ENCODE measurements around the gene MCM9. TPM values are rescaled to one million over a fixed set of nuclear protein-coding genes. Genes with fewer than 3 reads are reported as not detected.
A peak's percentile ranks its signal among the peaks of the same experiment; 100 is the strongest.

The MCM9 gene
- total RNA-seq, 1 donor from 2014 or later, result 29.0 TPM

DNA sequence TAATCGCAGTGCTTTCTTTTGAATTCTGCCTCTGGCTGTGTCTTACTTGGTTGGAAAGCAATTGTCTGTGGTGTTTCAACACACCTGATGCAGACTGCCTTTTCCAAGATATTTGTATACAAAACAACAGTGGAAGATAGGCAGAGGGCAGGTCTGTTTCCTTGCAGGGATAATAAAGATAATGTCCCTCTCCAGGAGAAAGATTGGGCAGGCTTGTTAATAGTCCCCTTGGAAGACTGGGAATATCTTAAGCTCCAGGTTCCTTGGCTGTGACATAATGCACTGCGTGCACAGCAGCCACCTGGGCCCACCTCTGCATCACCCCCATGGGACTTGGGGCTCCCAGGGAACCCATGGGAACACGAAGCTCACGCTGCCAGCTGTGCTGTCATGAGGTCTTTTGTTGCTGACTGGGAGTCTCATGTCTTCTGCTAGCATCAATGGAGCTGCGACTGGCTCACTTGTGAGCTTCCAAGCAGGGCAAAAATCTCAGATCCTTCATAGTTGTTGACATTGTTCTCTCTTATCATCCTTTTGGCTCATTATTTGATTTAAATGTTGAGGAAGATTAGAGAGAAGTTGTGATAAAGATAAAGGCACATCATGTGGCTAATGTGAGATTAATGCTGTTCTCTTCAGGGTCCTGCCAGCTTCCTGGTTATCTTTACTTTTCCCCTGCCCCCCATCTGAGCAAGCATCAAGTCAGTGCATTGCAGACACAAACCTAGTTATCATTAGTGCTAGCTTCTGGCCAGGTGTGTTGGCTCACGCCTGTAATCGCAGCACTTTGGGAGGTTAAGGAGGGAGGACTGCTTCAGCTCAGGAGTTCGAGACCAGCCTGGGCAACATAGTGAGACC, 148.1 kb downstream of the MCM9 start:
- no peak for DNase-seq (ENCODE audit: low spot score)
- H3K36me3 ChIP-seq, result no peaks in the 10 kb centered on the region
- peaks cover 4% of the 10 kb centered on the region for H3K4me1 ChIP-seq
- Mint-ChIP-seq H3K4me3 (no peak overlapping the region), H3K9me3 (peaks cover 2% of the 10 kb centered on the region), H3K4me1 (peaks cover 16% of the 10 kb centered on the region), H3K36me3 (no peaks in the 10 kb centered on the region), H3K27ac (no peak overlapping the region), H3K27me3 (ENCODE audit: insufficient read depth, low read depth) (peaks cover 5% of the 10 kb centered on the region)
- H3K4me2 ChIP-seq, result no peak overlapping the region
- H3K27ac ChIP-seq, result no peak overlapping the region
- H3K4me3 ChIP-seq, result no peak overlapping the region
- H3K27me3 ChIP-seq, result no peaks in the 10 kb centered on the region
- H3K79me2 ChIP-seq (ENCODE audit: low read depth), result no peaks in the 10 kb centered on the region
- no peaks in the 10 kb centered on the region for H3F3A ChIP-seq (ENCODE audit: low read depth)
- no peak overlapping the region for H3K9ac ChIP-seq
- TF ChIP-seq EZH2phosphoT487 (IDR thresholded peaks at IDR 0.05) (no peak), EZH2 (IDR thresholded peaks at IDR 0.05) (no peak)
- TF ChIP-seq, protein P1, sequence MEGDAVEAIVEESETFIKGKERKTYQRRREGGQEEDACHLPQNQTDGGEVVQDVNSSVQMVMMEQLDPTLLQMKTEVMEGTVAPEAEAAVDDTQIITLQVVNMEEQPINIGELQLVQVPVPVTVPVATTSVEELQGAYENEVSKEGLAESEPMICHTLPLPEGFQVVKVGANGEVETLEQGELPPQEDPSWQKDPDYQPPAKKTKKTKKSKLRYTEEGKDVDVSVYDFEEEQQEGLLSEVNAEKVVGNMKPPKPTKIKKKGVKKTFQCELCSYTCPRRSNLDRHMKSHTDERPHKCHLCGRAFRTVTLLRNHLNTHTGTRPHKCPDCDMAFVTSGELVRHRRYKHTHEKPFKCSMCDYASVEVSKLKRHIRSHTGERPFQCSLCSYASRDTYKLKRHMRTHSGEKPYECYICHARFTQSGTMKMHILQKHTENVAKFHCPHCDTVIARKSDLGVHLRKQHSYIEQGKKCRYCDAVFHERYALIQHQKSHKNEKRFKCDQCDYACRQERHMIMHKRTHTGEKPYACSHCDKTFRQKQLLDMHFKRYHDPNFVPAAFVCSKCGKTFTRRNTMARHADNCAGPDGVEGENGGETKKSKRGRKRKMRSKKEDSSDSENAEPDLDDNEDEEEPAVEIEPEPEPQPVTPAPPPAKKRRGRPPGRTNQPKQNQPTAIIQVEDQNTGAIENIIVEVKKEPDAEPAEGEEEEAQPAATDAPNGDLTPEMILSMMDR (IDR thresholded peaks at IDR 0.05), result no peak
- no peak overlapping the region for H2AFZ ChIP-seq (replicated peaks)
- H3K9me3 ChIP-seq (ENCODE audit: low read depth), result no peaks in the 10 kb centered on the region
- no peaks in the 10 kb centered on the region for H4K20me1 ChIP-seq (ENCODE audit: low read depth)

DNA sequence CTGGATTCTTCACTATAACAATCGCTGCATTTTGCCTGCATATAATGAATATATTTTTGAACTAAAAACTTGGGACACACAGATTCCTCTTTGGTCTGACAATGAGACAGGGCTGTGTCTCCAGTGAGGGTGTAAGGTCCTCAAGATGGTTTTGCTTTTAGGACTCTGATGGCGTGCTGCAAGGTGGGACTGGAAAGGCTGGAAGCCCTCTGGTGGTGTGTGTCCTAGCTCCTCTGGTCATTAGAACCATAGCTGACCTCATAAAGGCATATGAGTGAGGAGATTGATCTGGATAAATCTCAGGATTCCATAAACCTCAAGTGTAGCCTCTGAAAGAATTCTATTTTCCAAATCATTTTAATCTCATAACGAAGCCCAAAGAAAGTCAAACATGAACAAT, 149.4 kb downstream of the MCM9 start:
- H3K4me1 ChIP-seq, result peaks cover 4% of the 10 kb centered on the region
- Mint-ChIP-seq H3K27ac (no peak overlapping the region), H3K36me3 (no peaks in the 10 kb centered on the region), H3K4me3 (no peak overlapping the region), H3K4me1 (peaks cover 16% of the 10 kb centered on the region), H3K27me3 (ENCODE audit: insufficient read depth, low read depth) (peaks cover 5% of the 10 kb centered on the region), H3K9me3 (no peaks in the 10 kb centered on the region)
- no peak overlapping the region for H3K9ac ChIP-seq
- no peak for DNase-seq (ENCODE audit: low spot score)
- no peak overlapping the region for H3K4me2 ChIP-seq
- no peak overlapping the region for H3K4me3 ChIP-seq
- no peak for TF ChIP-seq EZH2 (IDR thresholded peaks at IDR 0.05)
- TF ChIP-seq, protein P1 (IDR thresholded peaks at IDR 0.05), result no peak
- no peak for TF ChIP-seq EZH2phosphoT487 (IDR thresholded peaks at IDR 0.05)
- H3K79me2 ChIP-seq (ENCODE audit: low read depth), result no peaks in the 10 kb centered on the region
- H2AFZ ChIP-seq (replicated peaks), result no peak overlapping the region
- H3K27ac ChIP-seq, result no peak overlapping the region
- no peaks in the 10 kb centered on the region for H3F3A ChIP-seq (ENCODE audit: low read depth)
- H4K20me1 ChIP-seq (ENCODE audit: low read depth), result no peaks in the 10 kb centered on the region
- H3K9me3 ChIP-seq (ENCODE audit: low read depth), result no peaks in the 10 kb centered on the region
- no peaks in the 10 kb centered on the region for H3K27me3 ChIP-seq
- no peaks in the 10 kb centered on the region for H3K36me3 ChIP-seq

DNA sequence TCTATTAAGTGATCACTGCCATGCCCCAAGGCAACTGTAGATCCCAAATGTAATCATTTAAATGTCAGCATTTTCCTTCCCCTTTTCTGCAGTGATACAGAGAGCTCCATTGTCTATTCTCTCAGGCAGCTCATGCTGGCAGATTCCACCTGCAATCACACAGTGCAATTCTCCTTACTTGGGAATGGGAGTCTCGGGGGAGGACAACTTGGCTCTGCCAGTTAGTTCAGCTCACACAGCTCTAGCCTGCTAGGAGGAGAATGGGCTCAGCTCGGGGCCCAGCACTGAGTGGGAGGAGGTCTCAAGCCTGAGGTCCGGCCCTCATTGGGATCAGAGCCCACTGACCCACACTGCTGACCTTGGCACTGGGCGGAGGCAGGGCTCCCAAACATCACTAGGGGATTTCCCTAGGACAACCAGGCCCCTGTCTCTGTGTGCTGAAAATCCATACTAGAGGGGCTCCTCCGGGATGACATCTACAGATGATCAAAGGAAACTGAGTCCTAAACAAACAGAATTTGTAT, 150.3 kb downstream of the MCM9 start:
- no peaks in the 10 kb centered on the region for H3K79me2 ChIP-seq (ENCODE audit: low read depth)
- no peaks in the 10 kb centered on the region for H3K27me3 ChIP-seq
- H3K36me3 Mint-ChIP-seq, result no peaks in the 10 kb centered on the region
- H3K9me3 ChIP-seq (ENCODE audit: low read depth), result no peaks in the 10 kb centered on the region
- TF ChIP-seq, protein P1 (IDR thresholded peaks at IDR 0.05), result no peak
- TF ChIP-seq EZH2phosphoT487 (IDR thresholded peaks at IDR 0.05) (no peak), EZH2 (IDR thresholded peaks at IDR 0.05) (no peak)
- H4K20me1 ChIP-seq (ENCODE audit: low read depth), result no peaks in the 10 kb centered on the region
- H3K4me3 ChIP-seq, result no peak overlapping the region
- peaks cover 16% of the 10 kb centered on the region for H3K4me1 Mint-ChIP-seq
- no peak overlapping the region for H3K4me2 ChIP-seq
- H3K27me3 Mint-ChIP-seq (ENCODE audit: insufficient read depth, low read depth), result peaks cover 5% of the 10 kb centered on the region
- no peak overlapping the region for H3K27ac ChIP-seq
- DNase-seq (ENCODE audit: low spot score), result peak; percentile 14
- no peaks in the 10 kb centered on the region for H3F3A ChIP-seq (ENCODE audit: low read depth)
- no peaks in the 10 kb centered on the region for H3K36me3 ChIP-seq
- no peaks in the 10 kb centered on the region for H3K9me3 Mint-ChIP-seq
- H3K4me1 ChIP-seq, result peaks cover 4% of the 10 kb centered on the region
- H3K27ac Mint-ChIP-seq, result no peak overlapping the region
- no peak overlapping the region for H2AFZ ChIP-seq (replicated peaks)
- no peak overlapping the region for H3K4me3 Mint-ChIP-seq
- H3K9ac ChIP-seq, result no peak overlapping the region
